GM21825 (cell line): Measurements from ENCODE around the gene GMPR2.

ENCODE experiments used
- ATAC-seq: cut with Tn5 transposase; IDR thresholded peaks from one replicate; pipeline ENCODE4 v1.9.1; 2021; ENCODE audit warnings: mild to moderate bottlenecking, moderate library complexity; ENCODE audit not compliant: unreplicated experiment

The GMPR2 gene

DNA sequence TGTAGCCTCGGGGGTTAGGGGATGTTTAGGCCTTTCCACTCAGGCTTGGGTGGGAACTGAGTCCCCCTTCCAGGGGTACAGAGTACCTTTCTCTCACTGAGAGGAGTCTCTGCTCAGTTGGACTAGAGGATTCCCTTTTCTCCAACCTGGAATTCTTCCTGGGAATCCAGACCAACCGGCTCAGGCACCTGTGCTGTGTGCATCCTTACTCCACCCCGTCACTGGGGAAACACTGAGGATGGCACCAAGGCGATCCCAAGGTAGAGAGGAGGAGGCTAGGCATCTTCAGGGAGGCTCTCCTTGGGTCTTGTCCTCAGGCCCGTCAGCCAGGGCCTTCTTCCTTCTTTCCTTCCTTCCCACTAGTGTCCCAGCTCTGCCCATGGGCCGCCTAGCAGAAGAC, 31.1 kb downstream of the GMPR2 start:
- no peak for ATAC-seq

DNA sequence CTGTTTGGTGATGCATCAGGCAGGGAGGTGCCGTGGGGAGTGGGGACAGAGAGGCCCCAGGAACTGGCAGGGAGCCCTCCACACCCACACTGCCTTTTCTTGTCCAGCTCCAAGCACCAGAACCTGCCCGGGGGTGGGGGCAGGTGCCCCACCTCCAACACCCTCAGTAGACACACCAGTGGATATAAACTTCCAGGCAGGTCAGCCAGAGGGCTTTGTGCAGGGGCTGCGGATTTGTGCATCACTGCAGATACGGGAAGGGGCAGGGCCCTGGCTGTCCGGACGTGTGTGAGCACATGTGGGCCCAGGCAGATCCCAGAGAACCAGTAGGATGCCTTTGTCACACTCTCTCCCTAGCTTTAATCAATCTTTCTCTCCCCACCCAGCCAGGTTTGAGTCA, 31.6 kb downstream of the GMPR2 start:
- no peak for ATAC-seq

DNA sequence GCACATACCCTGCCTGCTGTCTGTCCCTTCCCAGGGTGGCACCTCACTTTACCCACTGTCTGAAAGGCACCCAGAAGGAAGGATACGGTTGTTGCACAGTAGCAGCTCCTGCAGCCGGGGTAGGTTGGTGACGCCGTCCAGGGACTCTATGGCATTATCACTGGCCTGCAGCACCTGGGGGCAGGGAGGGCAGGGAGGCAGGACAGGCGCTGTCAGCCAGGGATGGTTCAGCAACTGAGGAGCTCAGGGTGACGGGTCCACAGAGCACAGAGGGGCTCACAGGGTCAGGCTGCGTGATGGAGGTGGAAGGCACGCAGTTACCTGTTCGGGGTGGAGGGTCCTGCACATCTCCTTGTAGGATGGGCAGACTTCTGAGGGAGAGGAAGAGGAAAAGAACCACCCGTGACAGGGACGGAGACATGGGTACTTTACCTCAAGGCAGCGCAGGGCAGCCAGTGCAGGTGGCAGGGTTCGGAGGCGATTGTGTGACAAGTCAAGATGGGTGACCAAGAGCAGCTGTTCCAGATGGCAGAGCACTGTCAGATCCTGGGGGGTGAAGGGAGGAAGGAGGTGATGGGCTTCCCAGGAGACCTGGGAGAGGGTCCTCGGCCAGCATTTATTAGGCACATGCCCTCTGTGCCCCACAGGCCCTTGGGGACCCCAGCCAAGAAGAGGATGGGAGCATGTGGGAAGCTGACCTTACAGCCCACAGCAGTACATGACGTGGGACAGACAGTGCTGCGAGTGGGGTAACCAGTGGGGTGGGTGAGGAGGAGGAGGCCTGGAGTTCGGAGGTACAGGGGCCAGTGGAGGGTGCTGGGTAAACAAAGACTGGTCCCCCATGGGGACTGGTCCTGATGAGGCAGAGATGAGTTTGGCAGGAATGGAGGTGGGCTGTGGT, 33.9 kb downstream of the GMPR2 start:
- ATAC-seq = no peak

- no peak for ATAC-seq
Observed at GRCh38 chr14:24267516-24267915, 34.8 kb downstream of the GMPR2 start.

DNA sequence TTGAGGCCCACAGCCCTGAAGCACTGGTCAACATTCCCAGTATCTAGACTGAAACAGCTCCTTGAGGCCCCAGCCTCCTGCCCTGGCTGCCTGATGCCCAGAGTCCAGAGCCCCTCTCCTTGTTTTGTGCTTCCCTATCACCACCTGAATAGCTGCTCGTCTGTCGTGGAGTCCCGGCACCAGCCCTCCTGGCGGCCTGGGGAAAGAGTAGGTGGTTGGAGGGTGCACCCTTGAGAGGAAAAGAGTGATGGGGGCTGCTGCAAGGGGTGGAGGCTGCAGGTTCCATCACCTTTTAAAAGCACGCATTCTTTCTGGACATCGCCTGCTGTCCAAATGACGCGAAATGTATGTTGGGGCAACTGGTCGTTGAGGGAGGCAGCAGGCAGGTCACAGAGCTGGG, 35.5 kb downstream of the GMPR2 start:
- no peak for ATAC-seq

- no peak for ATAC-seq
Observed at GRCh38 chr14:24269368-24269767, 36.6 kb downstream of the GMPR2 start.

GRCh38 chr14:24269910-24270536, 37.3 kb downstream of the GMPR2 start:
- no peak for ATAC-seq

DNA sequence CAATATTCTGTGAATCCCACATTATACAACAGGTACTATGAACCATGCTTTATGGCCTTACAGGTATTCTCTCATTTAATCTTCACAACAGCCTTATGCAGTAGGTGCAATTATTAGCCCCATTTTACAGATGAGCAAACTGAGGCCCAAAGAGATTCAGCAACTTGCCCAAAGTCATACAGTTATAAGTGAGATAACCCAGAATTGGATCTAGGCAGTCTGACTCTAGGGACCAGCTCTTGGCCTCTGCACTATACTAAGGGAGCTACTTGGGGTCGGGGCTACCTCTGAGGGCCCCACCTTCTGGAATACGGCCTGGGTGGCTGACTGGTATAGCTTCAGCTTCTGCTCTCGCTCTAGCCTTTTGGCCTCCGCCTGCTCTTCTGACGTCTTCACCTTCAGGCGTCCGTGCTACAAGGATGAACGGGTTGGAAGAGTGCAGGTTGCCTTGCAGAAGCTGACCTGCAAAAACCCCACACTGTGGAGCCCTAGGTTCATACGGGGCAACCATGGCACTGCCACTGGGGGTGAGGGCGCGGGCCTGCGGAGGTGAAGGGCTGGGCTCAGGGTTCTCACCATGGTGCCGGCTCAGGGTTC, 37.9 kb downstream of the GMPR2 start:
- ATAC-seq = no peak

DNA sequence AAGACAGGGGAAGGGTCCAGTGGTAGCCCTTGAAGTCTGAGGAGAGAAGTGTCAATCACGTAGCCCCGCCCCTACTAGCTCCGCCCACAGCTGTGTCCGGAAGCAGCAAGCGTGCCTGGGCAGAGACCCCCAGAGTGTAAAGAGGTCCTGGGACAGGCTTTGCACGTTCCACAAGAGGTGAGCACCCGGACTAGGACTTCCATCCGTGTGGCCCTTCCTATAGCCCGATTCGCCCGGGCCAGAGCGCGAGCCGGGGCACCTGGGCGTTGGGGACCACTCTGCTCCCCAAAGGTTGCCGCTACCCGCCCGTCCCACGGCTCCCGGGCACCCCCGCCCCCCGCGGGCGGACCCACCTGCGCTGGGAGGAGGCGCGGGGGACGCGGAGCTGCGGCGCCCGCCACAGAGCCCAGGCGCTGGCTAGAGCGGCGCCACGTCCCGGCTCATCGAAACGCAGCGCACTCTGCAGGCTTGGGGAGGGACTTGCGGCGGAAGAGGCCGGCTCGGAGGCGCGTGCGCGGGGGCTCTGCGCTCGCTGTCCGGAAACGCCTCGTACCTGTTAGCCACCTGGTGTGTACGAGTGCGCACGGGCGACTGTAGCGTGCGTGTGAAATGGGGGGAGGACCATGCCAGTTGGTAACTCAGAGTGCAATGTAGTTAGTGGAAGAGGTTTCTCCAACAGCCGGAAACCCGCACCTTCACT, 38.6 kb downstream of the GMPR2 start, which contains the start of gene RABGGTA:
RABGGTA (minus strand) TSS at position 464 of the 700 bp plus-strand sequence. CDS start 482 bp downstream, outside the sequence.
- ATAC-seq = peak; percentile 81

- ATAC-seq = no peak
Observed at GRCh38 chr14:24271834-24272263, 39.1 kb downstream of the GMPR2 start.

- no peak for ATAC-seq
Observed at GRCh38 chr14:24272467-24272866, 39.7 kb downstream of the GMPR2 start.

- no peak for ATAC-seq
Observed at GRCh38 chr14:24273422-24273998, 40.8 kb downstream of the GMPR2 start.

DNA sequence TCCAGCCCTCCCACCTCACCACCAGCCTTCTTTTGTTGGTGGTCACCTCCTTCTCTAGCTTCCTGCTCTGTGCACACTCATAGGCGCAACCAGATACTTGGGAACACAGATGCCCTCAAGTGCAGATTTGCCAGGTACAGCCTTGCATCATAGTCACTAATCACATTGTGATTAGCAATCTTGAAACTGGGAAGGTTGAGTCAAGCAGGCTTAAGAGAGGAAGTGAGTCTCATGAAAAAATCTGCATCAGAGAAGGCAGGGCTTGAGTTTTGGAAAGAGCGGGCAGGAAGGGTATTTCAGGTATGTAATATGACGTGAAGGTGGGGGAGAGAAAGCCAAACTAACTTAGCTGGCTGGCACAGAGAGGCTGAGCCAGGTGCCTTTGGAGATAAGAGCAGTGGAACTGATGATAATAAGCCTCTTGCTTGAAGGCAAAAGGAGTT, 41.4 kb downstream of the GMPR2 start:
- ATAC-seq = peak; percentile 40

- no peak for ATAC-seq
Observed at GRCh38 chr14:24277071-24277470, 44.3 kb downstream of the GMPR2 start.

DNA sequence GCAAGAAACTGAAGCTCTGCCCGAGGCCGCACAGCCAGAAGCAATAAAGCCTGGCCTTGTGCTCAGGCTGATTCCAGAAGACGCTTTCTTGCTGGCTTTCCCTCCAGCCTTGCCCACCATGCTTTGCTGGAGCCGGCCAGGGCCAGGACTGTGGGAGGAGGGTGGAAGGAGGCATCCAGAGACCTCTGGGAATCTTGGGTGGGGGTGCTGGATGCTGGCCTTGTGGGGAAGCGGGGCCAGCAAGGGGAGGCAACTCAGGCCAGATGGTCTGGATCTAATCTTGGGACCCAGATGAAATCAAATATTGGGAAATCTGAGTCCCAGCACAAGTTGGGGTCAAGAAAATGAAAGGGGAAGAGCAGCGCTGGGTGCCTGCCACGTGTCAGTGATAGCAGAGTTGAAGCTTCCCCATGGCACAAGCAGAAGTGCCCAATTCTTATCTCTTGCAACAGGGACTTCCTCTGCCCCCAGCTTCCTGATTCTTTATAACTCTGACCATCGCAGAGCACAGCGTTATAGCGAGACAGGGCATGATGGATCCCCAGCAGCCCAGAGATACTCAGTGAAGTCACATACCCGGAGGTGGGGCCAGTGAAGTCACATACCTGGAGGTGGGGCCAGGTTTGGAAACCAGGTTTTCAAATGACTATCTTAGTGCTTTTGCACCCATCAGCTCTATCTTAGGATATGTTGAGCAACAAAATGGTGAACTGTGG, 45.0 kb downstream of the GMPR2 start:
- no peak for ATAC-seq

DNA sequence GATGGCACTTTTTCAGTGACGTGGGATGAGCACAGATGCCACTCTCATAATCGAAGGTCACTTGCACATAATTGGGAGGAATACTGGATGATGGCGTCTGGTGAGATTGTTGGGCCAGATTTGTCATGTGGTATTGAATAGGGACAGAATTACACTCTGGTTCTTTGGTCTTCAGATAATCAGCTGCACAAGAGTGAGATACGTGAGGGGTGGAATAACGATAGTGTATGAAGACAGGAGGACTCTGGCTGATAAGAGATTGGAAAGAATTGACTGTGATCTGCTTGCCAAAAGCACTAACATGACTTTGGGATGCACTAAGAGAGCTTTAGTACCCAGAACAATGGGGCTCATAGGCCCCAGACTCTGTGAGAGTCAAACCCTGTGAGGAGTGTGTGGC, 45.7 kb downstream of the GMPR2 start:
- no peak for ATAC-seq

DNA sequence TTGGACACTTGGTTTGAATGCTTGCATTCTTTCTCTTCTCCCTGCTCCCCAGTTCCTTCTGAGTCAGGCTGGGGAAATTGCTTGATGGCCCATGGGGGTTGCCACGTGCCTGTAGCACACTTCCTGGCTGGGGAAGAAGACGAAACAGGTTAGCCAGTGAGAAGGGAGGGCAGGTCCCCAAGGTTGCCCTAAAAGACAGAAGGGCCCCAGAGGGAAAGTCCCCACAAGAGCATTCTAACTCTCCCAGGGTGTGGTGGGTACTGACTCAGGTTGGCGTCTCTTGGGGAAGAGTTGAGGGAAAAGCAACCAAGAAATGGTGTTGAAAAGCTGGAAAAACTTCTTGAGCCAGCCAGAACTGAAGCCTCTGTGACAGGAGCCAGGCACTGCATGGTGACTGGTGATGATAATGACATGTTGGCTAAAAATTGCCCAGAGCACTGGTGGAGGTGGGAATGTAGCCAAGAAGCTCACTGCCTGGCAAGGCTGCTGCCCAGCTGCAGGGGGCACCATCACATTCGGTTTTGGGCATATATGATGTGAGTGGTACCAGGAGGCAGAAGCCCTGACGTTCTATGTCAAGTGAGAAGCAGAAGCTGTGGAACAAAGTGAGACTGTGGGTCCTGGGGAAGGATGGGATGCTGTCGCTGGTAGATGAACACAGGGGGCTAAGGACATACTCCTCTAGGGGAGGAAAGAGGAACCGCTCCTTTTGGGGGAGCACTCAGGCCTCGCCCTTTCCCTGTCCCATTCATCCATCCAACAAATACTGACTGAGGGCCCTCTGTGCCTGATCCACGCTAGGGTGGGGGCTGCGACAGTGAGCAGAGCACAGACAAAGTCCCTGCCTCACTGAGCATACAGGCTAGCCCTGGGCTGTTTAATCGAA, 46.8 kb downstream of the GMPR2 start:
- peak; percentile 66 for ATAC-seq

DNA sequence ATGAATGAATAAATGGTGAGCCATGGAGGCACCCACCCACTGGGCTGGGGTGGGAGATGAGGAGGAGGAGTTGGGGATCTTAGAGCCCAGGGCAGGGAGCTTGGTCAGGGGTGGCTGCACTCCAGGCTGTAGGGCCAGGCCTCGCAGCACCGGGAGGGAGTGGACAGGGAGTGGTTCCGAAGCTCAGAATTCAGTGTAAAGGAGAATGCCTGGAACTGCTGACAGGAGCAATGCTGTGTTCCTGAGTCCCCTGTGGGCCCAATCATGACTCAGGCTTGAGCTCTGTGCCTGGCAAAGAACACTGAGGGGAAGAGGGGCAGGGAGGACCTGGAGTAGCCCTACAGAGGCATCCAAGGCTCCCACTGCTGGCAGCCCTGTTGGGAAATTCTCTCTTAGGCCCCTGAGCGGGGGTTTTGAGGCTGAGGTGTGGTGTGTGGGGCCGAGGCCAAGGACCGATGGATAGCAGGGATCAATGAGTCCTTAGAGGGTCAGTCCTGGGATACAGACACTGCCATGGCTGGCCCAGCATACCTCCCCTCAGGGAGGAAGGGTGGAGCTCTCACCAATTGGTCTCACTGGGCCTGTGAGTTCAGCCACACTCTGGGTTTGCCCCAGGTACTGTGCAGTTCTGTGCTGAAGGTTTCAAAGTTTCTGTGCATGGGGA, 48.2 kb downstream of the GMPR2 start:
- ATAC-seq = no peak

- no peak for ATAC-seq
Observed at GRCh38 chr14:24281636-24282035, 48.9 kb downstream of the GMPR2 start.
